HG03469 (cell line): ENCODE data around the gene ZSCAN20.
"Not testable (repeated sequence)": the region's sequence is repeated elsewhere in the genome, so short reads cannot be mapped to it uniquely, and the experiment has no call there.

Source experiments
- ATAC-seq: cut with Tn5 transposase; IDR thresholded peaks from one replicate; pipeline ENCODE4 v1.9.1; 2021; ENCODE audit warnings: mild to moderate bottlenecking, moderate library complexity, moderate number of reproducible peaks; ENCODE audit not compliant: unreplicated experiment

The ZSCAN20 gene

DNA sequence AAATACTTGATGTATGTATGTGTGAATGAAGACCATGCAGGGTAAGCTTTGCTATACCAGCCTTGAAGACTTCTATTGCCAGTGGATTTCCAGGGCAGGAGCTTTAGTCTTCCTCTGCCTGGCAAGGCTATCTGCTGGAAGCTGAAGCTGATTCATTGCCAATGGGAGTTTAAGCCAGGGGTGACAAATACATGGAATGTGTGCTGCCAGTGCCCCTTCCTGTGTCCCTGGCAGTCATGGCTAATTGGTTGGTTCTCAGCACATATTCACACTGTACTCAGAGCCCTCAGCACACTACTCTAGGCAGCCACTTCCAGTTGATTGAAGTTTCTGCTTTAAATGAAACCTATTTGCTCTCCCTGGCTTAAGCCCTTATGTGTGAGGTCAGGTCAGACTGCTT, 1.5 kb downstream of the ZSCAN20 start:
- ATAC-seq: no peak

DNA sequence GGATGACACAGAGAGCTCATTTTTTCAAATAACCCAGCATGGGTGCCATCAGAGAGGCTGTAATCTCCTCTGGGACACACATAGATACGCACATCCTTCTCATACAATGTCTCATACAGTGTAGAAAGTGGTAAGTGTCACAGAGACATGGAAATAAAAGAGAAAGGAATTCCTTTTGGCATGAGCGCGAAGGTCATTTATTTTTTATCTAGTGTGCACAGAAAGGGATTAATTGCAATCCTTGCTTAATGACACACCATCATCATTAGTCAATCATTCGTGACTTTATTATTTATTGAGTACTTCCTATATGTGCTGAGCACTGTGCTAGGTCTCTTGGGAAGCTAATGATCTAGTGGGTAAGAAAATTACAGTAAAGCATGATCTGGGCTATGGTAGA, 5.0 kb downstream of the ZSCAN20 start:
- ATAC-seq: no peak

DNA sequence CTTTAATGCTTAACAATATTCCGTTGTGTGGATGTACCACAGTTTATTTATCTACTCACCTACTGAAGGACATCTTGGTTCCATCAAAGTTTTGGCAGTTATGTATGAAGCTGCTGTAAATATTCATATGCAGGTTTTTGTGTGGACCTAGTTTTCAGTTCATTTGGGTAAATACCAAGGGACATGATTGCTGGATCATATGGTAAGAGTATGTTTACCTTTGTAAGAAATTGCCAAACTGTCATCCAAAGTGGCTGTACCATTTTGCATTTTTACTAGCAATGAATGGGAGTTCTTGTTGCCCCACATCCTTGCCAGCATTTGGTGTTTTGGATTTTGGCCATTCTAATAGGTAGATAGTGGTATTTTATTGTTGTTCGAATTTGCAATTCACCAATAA, 10.0 kb downstream of the ZSCAN20 start:
- no peak for ATAC-seq

DNA sequence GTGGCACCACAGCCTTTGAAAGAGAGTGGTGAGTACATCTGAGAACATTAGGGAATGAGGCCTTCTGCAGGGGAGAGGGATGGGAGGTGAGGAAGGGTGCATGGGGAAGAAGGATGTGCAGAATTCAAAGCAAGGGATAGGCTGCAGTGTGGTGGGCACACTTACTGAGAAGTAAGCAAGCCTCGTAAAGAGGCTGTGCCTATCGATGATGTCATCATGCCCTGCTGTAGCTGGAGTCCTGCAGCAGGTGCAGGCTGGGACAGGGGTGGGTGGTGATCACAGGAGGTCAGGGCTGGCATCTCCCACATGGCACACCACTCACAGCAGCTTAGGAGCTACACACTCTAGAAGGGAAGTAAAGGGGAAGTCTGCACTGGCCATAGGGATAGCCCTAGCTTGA, 16.2 kb downstream of the ZSCAN20 start:
- ATAC-seq: no peak

DNA sequence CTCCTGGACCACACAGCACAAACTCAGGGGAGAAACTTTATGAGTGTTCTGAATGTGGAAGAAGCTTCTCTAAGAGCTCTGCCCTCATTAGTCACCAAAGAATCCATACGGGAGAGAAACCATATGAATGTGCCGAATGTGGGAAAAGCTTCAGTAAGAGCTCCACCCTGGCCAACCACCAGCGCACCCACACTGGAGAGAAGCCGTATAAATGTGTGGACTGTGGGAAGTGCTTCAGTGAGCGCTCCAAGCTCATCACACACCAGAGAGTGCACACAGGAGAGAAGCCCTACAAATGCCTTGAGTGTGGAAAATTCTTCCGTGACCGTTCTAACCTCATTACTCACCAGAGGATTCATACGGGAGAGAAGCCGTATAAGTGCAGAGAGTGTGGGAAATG, 22.5 kb downstream of the ZSCAN20 start:
- ATAC-seq: no peak

DNA sequence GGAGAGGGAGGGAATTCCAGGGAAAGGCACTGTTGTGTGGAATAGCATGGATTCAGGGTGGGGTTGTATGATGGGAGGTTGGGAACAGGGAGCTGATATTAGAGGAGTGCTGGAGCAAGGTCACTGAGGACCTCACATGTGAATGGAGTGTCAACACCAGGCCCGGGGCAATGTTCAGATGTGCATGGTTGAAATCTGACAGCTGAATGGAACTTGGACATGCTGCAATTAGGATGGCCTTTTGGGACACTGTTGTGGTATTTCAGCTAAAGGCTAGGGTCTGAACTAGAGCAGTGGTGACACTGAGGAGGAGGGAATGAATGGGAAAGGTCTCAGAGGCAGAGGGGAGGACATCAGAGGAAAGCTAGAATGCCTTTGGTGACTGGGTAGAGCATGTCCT, 25.0 kb downstream of the ZSCAN20 start:
- ATAC-seq: no peak

DNA sequence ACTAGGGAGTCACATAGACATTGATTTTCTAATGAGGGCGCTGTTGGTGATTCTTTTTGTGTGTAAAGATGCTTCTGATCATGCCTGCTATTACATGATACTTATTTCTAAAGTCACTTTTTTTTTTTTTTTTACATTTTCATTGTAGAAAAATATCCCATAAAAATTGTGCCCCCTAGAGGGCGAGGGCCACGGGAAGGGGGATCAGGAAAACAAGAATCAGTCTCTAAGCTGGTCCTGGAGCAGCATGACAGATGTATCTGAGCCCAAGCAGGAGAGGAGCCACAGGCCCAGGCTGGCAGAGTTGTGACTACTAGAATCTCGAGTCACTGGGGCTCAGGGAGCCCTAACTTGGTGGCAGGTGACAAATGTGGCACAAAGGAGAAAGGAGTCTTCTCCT, 28.1 kb downstream of the ZSCAN20 start:
- no peak for ATAC-seq

DNA sequence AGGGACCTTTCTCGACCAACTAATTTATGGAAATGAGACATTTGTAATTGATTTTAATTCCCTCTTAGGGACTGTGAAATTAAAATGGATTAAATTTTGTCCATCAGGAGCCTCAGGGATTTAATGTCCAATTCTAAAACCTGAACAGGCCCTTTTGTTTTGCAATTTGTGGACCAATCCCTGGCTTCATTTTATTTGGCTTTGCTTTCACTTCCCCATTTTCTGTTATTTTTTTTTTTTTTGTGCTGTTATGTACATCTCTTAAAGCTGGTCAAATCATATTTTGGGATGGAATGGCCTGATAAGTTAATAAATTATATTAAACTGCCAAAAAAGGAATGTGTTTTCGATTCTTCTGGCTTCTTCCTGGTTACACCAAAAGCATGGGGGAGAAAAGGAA, 28.9 kb downstream of the ZSCAN20 start:
- no peak for ATAC-seq

DNA sequence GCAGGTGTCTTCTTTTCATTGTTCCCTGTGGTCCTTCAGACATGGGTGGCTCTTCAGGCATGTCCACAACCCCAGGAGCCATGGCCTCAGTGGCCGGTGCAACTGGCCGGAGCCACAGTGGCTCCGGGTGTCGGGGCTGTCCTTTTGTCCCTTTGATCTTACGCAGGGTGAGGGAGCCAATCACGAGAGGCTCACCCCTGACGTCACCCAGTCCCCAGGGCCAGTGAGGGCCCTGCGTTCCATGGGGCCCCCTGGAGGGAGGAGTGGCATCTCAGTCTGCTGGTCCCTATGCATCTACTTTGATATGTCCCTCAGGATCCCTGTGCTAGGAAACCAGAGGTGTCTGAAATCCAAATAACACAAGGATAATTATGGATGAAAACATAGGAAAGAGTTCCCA, 29.3 kb downstream of the ZSCAN20 start:
- no peak for ATAC-seq

DNA sequence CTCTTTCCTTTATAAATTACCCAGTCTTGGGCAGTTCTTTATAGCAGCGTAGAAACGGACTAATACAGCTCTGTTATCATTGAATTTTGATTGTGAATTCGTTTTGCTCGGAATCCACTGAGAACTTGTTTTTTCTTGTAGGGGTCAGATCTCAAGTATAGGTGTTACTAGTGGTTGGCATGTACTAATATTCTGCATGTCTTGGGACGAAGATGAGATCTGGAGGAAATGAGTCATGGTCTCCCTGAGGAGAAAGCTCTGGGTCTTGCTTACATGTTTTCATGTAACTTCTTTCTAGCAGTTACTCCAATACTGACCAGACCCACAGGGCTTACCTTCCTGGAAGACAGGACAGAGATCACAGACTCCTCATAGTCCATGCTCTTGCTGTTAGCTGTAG, 30.3 kb downstream of the ZSCAN20 start:
- ATAC-seq: no peak

DNA sequence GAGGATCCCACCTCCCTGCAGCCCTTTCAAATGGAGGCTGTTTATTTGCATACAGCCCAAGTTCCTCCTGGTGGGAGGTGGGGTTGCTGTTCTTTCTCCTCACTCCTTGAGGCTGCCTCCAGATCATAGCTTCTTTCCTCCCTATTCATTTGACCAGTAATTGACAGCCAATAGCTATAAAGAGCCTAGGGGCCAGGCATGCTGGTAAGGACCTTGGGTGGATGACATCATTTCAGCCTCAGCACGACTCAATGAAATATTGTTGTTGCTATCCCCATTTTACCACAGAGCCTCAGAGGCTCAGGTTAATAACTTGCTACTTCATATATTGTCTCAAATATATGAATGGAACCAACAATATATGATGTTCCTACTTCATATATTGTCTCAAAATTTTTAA, 31.1 kb downstream of the ZSCAN20 start:
- ATAC-seq: no peak

DNA sequence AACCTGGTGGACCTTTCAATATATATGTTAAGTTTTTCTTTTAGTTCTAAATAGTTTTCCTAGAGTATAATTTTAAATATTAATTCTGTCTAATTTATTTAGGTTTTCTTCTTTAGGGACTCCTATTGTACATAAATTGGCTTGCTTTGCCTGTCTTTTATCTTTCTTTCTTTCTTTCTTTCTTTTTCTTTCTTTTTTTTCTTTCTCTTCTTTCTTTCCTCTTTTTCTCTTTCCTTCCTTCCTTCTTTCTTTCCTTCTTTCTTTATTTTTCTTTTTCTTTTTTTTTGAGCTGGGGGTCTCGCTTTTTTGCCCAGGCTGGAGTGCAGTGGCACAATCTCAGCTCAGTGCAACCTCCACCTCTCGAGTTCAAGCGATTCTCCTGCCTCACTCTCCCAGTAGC, 35.2 kb downstream of the ZSCAN20 start:
- ATAC-seq: no peak

DNA sequence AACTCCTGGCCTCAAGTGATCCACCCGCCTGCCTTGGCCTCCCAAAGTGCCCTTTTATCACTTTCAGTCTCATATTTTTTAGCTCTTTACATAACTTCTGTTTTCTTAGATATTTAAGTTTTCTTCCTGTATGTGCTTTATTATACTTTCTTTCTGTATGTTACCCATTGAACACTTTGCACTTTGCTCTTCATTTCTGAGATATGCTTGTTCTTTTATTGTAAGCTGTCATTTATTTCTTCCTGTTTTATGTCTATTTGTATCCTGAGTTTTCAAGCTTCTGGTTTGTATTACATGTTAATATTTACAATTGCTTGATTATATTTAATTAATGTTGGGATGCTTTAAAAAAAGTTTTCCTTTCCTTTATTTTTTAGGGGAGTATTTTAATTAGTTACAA, 35.7 kb downstream of the ZSCAN20 start:
- no peak for ATAC-seq

DNA sequence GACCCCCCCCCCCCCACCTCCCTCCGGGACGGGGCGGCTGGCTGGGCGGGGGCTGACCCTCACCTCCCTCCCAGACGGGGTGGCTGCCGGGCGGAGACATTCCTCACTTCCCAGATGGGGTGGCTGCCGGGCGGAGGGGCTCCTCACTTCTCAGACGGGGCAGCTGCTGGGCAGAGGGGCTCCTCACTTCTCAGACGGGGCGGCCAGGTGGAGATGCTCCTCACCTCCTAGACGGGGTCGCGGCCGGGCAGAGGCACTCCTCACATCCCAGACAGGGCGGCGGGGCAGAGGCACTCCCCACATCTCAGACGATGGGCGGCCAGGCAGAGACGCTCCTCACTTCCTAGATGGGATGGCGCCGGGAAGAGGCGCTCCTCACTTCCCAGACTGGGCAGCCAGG, 36.8 kb downstream of the ZSCAN20 start:
- ATAC-seq: not testable (repeated sequence)

DNA sequence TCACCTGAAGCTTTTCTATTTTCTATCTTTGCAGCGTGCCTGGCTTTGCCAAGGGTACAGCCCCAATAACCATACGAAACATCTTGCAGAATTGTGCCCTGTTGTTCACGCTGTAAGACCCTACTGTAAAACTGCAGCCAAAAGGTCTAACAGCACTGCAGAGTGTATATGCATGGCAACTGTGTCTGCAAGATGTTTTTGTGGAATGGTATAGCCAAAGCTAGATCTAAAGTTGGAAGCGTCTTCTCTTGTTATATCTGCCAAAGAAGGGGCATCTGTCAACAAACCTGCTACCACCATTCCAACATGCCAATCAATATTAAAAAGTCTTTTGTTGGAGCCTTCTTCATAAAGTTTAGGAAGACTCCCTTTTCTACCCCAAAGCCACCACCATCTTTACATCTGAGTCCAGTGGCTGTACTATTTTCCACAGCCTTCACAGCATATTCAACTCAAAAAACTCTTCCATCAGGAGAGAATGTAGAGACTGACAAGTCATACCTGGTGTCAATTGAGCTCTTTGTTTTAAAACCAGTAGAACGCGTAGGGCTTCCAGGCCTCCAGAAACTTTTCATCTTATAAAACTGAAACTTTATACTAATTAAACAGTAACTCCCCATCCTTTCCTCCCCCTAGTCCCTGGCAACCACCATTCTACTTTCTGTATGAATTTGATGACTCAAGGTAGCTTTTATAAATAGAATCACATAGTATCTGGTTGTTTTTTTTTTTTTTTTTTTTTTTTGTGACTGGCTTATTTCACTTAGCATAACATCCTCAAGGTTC, 40.0 kb downstream of the ZSCAN20 start:
- no peak for ATAC-seq

DNA sequence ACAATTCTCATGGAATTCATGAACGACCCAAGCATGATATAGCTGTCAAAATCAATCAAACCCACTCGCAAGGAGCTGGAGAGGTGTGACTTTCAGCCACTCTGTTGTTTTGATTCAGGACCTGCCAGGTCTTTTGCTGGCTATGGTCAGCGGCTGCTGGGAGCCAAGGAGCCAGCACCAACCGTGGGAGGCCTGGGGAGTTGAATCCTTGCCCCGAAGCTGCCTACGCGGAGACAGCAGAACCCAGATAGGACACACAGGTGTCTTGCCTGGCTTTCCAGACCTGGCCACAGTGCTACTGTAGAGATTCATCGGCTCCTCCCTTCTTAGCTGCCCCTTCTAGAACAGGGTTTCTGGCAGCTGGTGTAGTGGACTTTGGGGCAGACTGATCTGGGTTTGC, 42.7 kb downstream of the ZSCAN20 start:
- ATAC-seq: no peak

DNA sequence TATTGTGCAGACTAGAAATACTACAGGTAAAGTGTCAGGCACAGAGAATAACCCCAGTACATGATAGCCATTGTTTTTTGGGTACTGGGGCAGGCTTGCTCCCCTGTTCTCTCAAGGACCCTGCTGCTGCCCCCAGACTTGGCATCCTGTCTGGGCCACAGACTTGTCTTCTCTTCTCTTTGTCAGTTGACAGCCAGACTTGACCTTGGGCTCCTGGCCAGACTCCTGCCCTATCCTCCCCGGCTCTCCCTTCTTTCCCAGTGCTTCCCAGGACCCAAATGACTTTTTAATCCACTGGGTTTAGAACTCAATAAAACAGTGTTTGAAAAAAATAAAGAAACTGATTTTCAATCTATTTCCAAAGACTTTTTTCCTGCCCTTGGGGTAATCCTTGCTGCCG, 43.2 kb downstream of the ZSCAN20 start:
- no peak for ATAC-seq

DNA sequence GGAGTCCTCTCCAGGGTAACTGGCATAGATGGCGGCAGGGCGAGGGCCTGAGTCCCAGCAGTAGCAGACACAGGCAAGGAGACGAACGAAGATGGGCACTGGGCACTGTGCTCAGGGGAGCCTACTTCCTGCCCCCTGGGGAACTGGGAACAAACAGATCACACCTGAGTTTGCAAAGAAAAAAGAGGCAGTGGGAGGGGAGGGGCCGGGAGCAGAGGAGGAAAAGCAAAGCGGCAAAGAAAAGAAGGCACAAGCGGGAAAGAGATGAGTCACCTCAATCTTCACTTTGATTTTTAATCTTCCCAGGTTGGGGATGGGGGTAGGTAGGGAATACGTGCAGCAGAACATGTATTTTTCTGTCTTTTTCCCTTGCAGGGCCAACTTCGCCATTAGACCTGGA, 44.0 kb downstream of the ZSCAN20 start:
- no peak for ATAC-seq

DNA sequence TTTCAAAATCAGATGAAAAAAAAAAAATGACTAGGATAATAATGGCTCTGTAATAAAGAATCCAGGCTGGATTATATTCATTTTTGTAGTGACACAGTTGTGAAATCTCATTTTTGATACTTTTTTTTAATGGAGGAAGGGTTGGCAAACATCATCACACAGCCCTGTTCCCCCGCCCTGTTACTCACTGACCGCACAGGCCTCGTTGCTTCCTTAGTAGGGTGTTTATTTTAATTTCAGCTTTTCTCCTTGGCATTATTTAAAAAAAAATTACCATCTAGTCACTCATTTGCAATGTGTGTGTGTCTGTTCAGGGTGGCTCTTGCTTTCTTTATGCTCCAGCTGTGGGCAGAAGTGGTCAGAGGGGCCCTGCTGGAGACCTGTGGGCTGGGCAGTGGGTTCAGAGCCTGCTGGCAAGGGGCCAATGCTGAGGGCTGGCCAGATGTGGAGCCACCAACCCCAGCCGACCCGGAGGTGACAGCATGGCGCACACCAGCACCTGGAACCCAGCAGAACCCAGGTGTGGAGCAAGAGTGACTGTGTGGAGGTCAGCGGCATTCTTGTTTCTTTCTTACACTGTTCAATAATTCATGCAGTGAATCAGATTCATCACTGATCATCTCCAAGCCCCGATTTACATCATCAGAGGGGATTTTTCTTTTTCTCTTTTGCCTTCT, 44.6 kb downstream of the ZSCAN20 start:
- no peak for ATAC-seq

DNA sequence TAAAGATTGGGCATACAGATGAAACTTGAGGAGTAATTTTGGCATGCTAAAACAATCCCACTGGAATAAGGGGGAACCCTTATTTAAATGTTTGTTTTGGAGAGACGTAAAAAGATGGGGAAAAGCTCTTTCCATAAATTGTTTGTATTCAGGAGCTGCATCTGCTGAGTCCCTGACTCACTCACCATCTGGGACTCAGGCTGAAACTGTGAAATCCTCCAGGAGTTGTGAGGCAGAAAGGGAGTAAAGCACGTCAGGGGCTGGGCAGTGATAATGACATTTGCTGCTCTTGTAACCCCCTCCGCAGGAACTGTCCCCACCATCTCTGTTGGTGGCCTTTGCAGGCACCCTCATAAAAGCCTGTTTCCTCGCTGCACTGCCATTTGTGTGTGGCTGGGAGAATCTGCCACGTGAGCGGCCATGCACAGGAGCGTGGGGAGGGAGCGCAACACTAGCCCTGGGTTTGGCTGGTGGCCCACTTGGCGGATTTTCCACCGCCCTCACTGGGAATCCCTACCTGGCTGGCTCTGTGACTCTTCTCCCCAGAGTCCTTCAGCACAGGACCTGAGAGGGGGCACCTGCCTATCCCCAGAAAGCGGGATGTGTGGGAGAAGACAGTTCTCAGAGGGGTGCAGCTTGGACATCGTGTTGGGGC, 45.3 kb downstream of the ZSCAN20 start:
- ATAC-seq: no peak

DNA sequence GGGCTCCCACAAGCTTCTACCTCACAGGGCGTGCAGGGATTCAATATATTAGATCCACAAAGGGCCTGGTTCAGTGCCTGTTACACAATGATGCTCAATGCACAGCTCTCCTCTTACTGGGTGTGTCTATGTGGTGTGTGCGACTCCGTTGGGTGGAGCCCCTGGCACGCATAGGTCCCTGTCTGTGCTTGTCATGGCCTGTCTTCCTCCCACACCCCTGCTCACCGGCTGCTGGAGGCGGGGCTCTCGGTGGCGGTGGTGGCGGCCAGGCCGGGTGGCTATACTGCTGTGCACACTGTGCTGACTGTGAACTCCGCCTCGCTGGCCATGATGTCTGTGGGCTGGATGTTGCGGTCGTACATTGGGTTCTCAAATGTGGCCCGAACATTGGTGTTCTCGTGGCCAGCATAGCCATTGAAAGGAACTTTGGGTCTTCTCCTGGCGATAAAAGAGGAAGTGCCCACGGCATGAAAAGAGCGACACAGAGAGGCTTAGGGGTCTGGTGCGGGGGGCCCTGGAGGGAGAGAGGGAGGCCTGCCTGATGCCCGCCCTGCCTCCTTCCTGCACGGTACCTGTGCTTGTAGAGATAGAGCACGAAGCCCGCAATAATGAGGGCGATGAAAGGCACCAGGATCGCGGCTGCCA, 46.9 kb downstream of the ZSCAN20 start:
- ATAC-seq: no peak

DNA sequence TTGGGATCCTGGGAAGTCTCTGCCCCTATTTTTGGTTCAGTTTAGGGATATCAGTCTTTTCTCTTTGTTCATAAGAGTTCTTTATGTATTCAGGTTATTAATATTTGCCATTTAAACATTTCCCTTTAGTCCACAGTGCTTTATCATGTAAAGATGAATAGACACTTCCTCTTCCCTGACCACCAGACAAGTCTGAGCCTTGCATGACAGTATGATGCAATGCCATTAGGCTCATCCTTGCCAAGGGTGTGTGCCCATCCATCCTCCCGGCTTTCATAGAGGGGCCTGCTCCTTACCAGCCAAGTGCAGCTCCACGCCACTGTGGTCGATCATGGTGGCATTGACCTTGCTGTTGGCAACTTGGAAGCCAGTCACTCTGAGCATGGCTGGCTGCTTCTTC, 52.1 kb downstream of the ZSCAN20 start:
- no peak for ATAC-seq
